Neural cell (in vitro differentiated cells): ENCODE measurements around the gene HNRNPUL1. TPM values are rescaled to one million over a fixed set of nuclear protein-coding genes. Genes with fewer than 3 reads are reported as not detected.

ENCODE experiments used
- H2AFZ ChIP-seq: fragments of 200-600, 300-800 bp; sonication (generic), shearing (Covaris generic); 2 replicates; pipeline ENCODE4 v1.6.0; 2014; ENCODE audit warnings: low read depth, mild to moderate bottlenecking, antibody characterized with exemption, low read length, moderate library complexity
- H3F3A ChIP-seq: fragments of 200-600 bp; shearing (Covaris generic); 2 replicates; pipeline ENCODE4 v1.6.1; 2016; ENCODE audit warnings: mild to moderate bottlenecking, moderate library complexity, mixed read lengths, antibody characterized with exemption, low read length; ENCODE audit not compliant: insufficient read depth, poor library complexity, severe bottlenecking
- H3K27ac ChIP-seq: fragments of 200-600, 300-800 bp; sonication (generic), shearing (Covaris generic); 2 replicates; pipeline ENCODE4 v1.5.1; 2014; ENCODE audit warnings: mild to moderate bottlenecking, low read length, moderate library complexity
- H3K27me3 ChIP-seq: fragments of 300-800, 200-600 bp; sonication (generic), shearing (Covaris generic); 2 replicates; pipeline ENCODE4 v1.6.0; 2014; ENCODE audit warnings: mild to moderate bottlenecking, low read depth, low read length, moderate library complexity; ENCODE audit not compliant: insufficient read depth
- H3K36me3 ChIP-seq: fragments of 300-800, 200-600 bp; sonication (generic), shearing (Covaris generic); 2 replicates; pipeline ENCODE4 v1.5.1; 2014; ENCODE audit warnings: mild to moderate bottlenecking, antibody characterized with exemption, low read length, moderate library complexity; ENCODE audit not compliant: insufficient read depth
- H3K4me2 ChIP-seq: fragments of 300-800, 200-600 bp; sonication (generic), shearing (Covaris generic); 2 replicates; pipeline ENCODE4 v1.6.0; 2014; ENCODE audit warnings: mild to moderate bottlenecking, low read length
- H3K4me3 ChIP-seq: fragments of 300-800, 200-600 bp; sonication (generic), shearing (Covaris generic); 2 replicates; pipeline ENCODE4 v1.5.1; 2014; ENCODE audit warnings: mild to moderate bottlenecking, low read length, moderate library complexity
- H3K79me2 ChIP-seq: fragments of 200-600 bp; shearing (Covaris generic); replicated peaks from 2 replicates; pipeline ENCODE4 v1.6.0; 2014; ENCODE audit warnings: mild to moderate bottlenecking, low read length, moderate library complexity; ENCODE audit not compliant: insufficient read depth
- H3K9ac ChIP-seq: fragments of 300-800, 200-600 bp; sonication (generic), shearing (Covaris generic); 2 replicates; pipeline ENCODE4 v1.6.1; 2016; ENCODE audit warnings: mild to moderate bottlenecking, low read length, mixed read lengths
- H3K9me2 ChIP-seq: fragments of 200-600 bp; shearing (Covaris generic); 2 replicates; pipeline ENCODE4 v1.6.1; 2016; ENCODE audit warnings: mild to moderate bottlenecking, low read length, mixed read lengths; ENCODE audit not compliant: insufficient read depth
- H3K9me3 ChIP-seq: fragments of 200-600, 300-800 bp; sonication (generic), shearing (Covaris generic); 2 replicates; pipeline ENCODE4 v1.6.1; 2016; ENCODE audit warnings: mild to moderate bottlenecking, mixed run types, low read length, moderate library complexity, mixed read lengths
- H4K20me1 ChIP-seq: fragments of 200-600 bp; shearing (Covaris generic); 2 replicates; pipeline ENCODE4 v1.6.1; 2016; ENCODE audit warnings: mild to moderate bottlenecking, mixed run types; ENCODE audit not compliant: insufficient read depth
- CTCF ChIP-seq: fragments of 450-650 bp; IDR thresholded peaks from 2 replicates; pipeline ENCODE4 v1.5.1; 2014; ENCODE audit warnings: antibody characterized with exemption, mild to moderate bottlenecking, moderate library complexity; ENCODE audit not compliant: poor library complexity, severe bottlenecking
- EP300 ChIP-seq: fragments of 450-650 bp; conservative IDR thresholded peaks from 2 replicates; pipeline ENCODE4 v1.6.1; 2014; ENCODE audit warnings: antibody characterized with exemption, mild to moderate bottlenecking, moderate library complexity; ENCODE audit not compliant: poor library complexity, severe bottlenecking
- EZH2 ChIP-seq: fragments of 200-600, 300-800 bp; shearing (Covaris generic), sonication (generic); IDR thresholded peaks from 2 replicates; pipeline ENCODE4 v1.6.1; 2014; ENCODE audit warnings: antibody characterized with exemption, low read length, borderline replicate concordance, mild to moderate bottlenecking; ENCODE audit not compliant: insufficient read depth, poor library complexity, severe bottlenecking
- MXI1 ChIP-seq: fragments of 450-650 bp; conservative IDR thresholded peaks from 2 replicates; pipeline ENCODE4 v1.6.1; 2014; ENCODE audit warnings: antibody characterized with exemption, mild to moderate bottlenecking; ENCODE audit not compliant: poor library complexity, severe bottlenecking
- POLR2AphosphoS5 ChIP-seq: IDR thresholded peaks from 2 replicates; pipeline ENCODE4 v1.6.1; 2012
- RAD21 ChIP-seq: fragments of 450-650 bp; conservative IDR thresholded peaks from 2 replicates; pipeline ENCODE4 v1.6.1; 2014; ENCODE audit warnings: antibody characterized with exemption, mild to moderate bottlenecking, moderate library complexity
- SMC3 ChIP-seq: fragments of 450-650 bp; conservative IDR thresholded peaks from 2 replicates; pipeline ENCODE4 v1.6.1; 2014; ENCODE audit warnings: antibody characterized with exemption, mild to moderate bottlenecking, moderate library complexity; ENCODE audit not compliant: poor library complexity
- TAF1 ChIP-seq: IDR thresholded peaks from 2 replicates; pipeline ENCODE4 v1.6.1; 2012; ENCODE audit warnings: low read depth
- polyA plus RNA-seq: library from polyadenylated mRNA; depleted of rRNA; stranded (reverse); fragments of >200 nt; gene quantifications from 2 replicates; pipeline ENCODE4 v1.2.3, GENCODE V29; 2014
- TF ChIP-seq, protein P1 (sequence below): IDR thresholded peaks from 2 replicates; pipeline ENCODE4 v1.6.1; 2012; ENCODE audit warnings: borderline replicate concordance

Gene HNRNPUL1
- polyA plus RNA-seq, 1 donor from 2014 or later, result 34.6 TPM

DNA sequence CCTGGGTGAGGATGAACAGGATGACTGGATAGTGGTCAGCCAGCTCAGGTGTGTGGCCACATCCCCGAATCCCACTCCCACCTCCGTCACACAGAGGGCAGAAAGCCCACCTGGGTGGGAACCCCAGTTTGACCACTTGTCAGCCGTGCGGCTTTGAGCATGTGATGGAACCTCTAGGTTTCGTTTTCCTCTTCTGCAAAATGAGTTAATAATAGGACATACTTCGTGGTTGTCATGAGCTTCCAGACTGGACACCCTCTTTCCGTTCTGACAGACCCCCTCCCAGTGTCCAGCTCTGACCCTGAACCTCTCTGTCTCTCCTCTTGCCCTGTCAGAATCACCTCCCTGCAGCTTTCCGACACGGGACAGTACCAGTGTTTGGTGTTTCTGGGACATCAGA lies 43.4 kb upstream of the HNRNPUL1 start:
- Histone ChIP-seq H4K20me1 (no peaks in the 10 kb centered on the region), H3K36me3 (no peaks in the 10 kb centered on the region), H3K27me3 (no peaks in the 10 kb centered on the region), H2AFZ (no peak overlapping the region), H3F3A (no peaks in the 10 kb centered on the region), H3K9me2 (no peaks in the 10 kb centered on the region), H3K27ac (no peak overlapping the region), H3K79me2 (no peaks in the 10 kb centered on the region), H3K9ac (no peak overlapping the region), H3K4me2 (no peak overlapping the region), H3K4me3 (no peak overlapping the region), H3K9me3 (no peaks in the 10 kb centered on the region)
- no peak for TF ChIP-seq EZH2
- TF ChIP-seq, protein P1, sequence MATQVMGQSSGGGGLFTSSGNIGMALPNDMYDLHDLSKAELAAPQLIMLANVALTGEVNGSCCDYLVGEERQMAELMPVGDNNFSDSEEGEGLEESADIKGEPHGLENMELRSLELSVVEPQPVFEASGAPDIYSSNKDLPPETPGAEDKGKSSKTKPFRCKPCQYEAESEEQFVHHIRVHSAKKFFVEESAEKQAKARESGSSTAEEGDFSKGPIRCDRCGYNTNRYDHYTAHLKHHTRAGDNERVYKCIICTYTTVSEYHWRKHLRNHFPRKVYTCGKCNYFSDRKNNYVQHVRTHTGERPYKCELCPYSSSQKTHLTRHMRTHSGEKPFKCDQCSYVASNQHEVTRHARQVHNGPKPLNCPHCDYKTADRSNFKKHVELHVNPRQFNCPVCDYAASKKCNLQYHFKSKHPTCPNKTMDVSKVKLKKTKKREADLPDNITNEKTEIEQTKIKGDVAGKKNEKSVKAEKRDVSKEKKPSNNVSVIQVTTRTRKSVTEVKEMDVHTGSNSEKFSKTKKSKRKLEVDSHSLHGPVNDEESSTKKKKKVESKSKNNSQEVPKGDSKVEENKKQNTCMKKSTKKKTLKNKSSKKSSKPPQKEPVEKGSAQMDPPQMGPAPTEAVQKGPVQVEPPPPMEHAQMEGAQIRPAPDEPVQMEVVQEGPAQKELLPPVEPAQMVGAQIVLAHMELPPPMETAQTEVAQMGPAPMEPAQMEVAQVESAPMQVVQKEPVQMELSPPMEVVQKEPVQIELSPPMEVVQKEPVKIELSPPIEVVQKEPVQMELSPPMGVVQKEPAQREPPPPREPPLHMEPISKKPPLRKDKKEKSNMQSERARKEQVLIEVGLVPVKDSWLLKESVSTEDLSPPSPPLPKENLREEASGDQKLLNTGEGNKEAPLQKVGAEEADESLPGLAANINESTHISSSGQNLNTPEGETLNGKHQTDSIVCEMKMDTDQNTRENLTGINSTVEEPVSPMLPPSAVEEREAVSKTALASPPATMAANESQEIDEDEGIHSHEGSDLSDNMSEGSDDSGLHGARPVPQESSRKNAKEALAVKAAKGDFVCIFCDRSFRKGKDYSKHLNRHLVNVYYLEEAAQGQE, result no peak
- no peak for TF ChIP-seq MXI1
- TF ChIP-seq EP300, result no peak
- TF ChIP-seq TAF1, result no peak
- TF ChIP-seq RAD21, result no peak
- no peak for TF ChIP-seq POLR2AphosphoS5
- no peak for TF ChIP-seq SMC3
- no peak for TF ChIP-seq CTCF

DNA sequence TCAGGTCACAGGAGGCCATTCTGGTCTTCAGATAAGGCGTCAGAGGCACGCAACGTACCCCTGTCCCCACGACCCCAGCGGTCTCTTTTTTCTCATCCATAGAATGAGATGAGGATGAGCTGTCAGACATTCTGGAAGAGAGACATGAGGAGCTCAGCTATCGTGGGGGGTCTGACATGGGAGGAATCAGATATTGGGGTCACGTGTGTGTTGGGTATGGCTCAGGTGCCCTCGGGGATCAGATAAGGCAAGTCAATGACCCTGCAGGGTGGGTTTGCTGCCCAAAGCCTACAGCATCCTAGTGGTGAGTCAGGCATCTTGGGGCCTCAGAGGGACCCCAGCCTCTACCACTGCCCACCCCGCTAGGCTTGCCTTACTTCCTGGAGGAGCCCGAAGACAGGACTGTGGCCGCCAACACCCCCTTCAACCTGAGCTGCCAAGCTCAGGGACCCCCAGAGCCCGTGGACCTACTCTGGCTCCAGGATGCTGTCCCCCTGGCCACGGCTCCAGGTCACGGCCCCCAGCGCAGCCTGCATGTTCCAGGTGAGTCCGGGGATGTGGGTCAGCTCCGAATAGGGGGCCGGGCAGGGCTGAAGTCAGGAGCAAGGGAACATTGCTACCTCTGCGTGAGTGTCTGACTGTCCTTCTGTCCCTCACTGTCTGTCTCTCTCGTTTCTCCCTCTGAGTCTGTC lies 42.5 kb upstream of the HNRNPUL1 start:
- Histone ChIP-seq H3K4me2 (no peak overlapping the region), H3K9me2 (no peaks in the 10 kb centered on the region), H4K20me1 (no peaks in the 10 kb centered on the region), H3K9me3 (no peaks in the 10 kb centered on the region), H3K27me3 (no peaks in the 10 kb centered on the region), H3K27ac (no peak overlapping the region), H3K79me2 (no peaks in the 10 kb centered on the region), H3K9ac (no peak overlapping the region), H3K4me3 (no peak overlapping the region), H3K36me3 (no peaks in the 10 kb centered on the region), H3F3A (no peaks in the 10 kb centered on the region), H2AFZ (no peak overlapping the region)
- no peak for TF ChIP-seq EZH2
